CD4-positive, alpha-beta T cell treated with Interleukin-15 for 4 hours (primary cell): ENCODE results near the gene CISD1.

Source experiments
- DNase-seq: peaks from one replicate; pipeline ENCODE4 v3.0.0-alpha.2; 2020; ENCODE audit warnings: low spot score

CISD1 gene

GRCh38 chr10:58311026-58311425, 42.1 kb downstream of the CISD1 start:
- no peak for DNase-seq

- no peak for DNase-seq
Observed at GRCh38 chr10:58316874-58317273, 47.9 kb downstream of the CISD1 start.

- DNase-seq: no peak
Observed at GRCh38 chr10:58318346-58318745, 49.4 kb downstream of the CISD1 start.

- DNase-seq: no peak
Observed at GRCh38 chr10:58319599-58319998, 50.6 kb downstream of the CISD1 start.

- no peak for DNase-seq
Observed at GRCh38 chr10:58320351-58321049, 51.5 kb downstream of the CISD1 start.

- no peak for DNase-seq
Observed at GRCh38 chr10:58322072-58322834, 53.3 kb downstream of the CISD1 start.

GRCh38 chr10:58322835-58323209, 53.9 kb downstream of the CISD1 start:
- DNase-seq: no peak

- no peak for DNase-seq
Observed at GRCh38 chr10:58326967-58327381, 58.0 kb downstream of the CISD1 start.

GRCh38 chr10:58328233-58328632, 59.3 kb downstream of the CISD1 start:
- DNase-seq: no peak

GRCh38 chr10:58330431-58330830, 61.5 kb downstream of the CISD1 start:
- no peak for DNase-seq

GRCh38 chr10:58331646-58332045, 62.7 kb downstream of the CISD1 start:
- no peak for DNase-seq

- peak; percentile 83 for DNase-seq
Observed at GRCh38 chr10:58334817-58335305, 65.9 kb downstream of the CISD1 start, which contains the start of gene UBE2D1. Gene UBE2D1 (plus strand): TSS chr10:58335006. CDS start chr10:58335202, 196 bp downstream.

- DNase-seq: peak; percentile 10
Observed at GRCh38 chr10:58335306-58336005, 66.5 kb downstream of the CISD1 start.

GRCh38 chr10:58336242-58336641, 67.3 kb downstream of the CISD1 start:
- no peak for DNase-seq
